Activated gamma-delta T cell treated with Interleukin-2 at 50 U/mL for 16 hours (primary cell): ENCODE data around the gene EFNA5.
"Not testable (repeated sequence)": the region's sequence is repeated elsewhere in the genome, so short reads cannot be mapped to it uniquely, and the experiment has no call there.

Experiments
- DNase-seq: peaks from one replicate; pipeline ENCODE4 v3.0.0-alpha.2; 2020

EFNA5 gene

GRCh38 chr5:107514305-107514704, 156.4 kb downstream of the EFNA5 start:
- DNase-seq: no peak

DNA sequence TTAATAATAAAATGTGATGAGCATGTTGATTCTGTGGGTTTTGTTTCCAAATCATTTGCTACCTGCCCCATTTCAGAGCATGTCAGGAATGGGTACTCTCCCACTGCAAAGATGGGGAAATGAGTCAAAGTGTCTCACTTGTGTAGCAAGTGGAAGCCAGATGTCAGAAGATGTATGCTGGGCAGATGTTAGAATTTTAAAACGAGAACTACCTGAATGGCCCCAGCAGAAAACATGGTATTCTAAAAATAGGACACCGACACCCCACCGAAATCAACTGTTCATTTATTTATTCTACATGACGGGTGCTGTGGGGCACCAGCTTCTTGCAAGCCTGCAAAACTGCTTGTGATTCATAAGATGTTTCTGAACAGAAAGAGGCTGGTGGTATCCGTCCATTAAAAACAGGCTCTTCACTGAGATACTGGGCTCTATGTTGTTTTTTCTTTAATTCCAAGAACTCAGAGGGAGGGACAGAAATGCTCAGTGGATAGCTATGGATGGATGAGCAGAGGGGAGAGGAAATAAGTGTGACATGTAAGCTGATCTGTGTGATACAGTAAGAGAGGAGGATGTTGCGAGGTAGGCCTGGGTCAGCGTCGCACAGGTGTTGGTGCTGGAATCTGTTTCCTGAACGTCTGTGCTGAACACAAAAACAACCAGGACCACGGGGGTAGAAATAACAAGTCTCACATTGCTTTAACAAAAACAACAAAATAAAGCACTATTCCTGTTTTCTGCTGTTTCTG, 157.2 kb downstream of the EFNA5 start:
- DNase-seq: no peak

DNA sequence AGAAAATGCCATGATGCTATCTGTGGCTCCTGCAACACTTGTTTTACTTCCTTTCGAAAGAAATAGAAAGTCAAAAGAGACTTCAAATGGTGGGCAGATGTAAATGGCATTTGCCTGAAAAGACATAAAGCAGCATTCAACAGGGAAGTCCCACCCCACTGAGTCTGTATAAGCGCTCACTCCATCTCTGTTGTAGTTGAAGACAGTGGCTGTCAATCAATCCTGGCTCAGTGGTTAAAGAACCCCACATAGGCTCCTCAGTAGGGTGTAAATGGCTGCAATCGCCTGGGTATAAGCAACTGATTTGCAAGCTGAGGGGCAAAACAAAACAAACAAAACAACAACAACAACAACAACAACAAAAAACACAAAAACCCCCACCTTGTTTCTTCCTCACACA, 158.7 kb downstream of the EFNA5 start:
- DNase-seq: no peak

- no peak for DNase-seq
Measured at GRCh38 chr5:107510125-107510524, 160.6 kb downstream of the EFNA5 start.

DNA sequence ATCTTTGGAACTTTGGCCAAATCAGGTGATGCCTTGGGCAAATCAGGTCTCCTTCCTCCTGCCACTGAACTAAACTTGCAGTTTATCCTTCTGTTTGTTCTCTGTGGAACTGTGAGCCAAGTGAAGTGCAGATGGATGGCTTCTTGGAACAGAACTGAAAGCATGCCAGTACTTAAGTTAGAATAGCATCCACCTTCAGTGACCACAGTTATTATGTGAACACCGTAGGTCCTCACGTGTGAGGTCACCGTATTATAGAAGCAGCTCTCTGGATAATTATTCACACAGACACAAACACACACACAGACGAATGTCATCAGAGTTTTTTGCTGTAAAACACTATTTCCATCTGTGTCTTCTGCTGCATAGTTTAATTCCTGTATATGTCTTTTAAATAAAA, 162.6 kb downstream of the EFNA5 start:
- DNase-seq: no peak

GRCh38 chr5:107505763-107506534, 164.8 kb downstream of the EFNA5 start:
- DNase-seq: no peak

- DNase-seq: no peak
Measured at GRCh38 chr5:107504424-107504823, 166.3 kb downstream of the EFNA5 start.

DNA sequence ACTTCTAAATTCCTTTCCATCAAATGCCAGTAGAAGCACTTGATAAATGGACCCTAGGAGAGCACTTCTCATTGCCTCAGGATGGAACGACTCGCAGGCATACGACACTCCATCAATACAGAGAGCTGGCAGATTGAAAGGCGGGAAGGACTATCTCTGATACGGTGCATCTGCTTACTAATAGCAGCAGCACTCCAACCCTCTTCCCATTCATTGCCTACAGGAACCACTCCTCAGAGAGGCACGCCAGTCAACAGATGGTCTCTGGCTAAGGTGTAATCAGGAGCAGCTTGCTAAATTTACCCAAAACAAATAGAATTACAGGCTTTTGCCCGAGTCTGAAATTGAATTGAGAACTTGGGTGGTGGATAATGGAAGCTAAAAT, 168.1 kb downstream of the EFNA5 start:
- DNase-seq: no peak

GRCh38 chr5:107501965-107502675, 168.6 kb downstream of the EFNA5 start:
- no peak for DNase-seq

DNA sequence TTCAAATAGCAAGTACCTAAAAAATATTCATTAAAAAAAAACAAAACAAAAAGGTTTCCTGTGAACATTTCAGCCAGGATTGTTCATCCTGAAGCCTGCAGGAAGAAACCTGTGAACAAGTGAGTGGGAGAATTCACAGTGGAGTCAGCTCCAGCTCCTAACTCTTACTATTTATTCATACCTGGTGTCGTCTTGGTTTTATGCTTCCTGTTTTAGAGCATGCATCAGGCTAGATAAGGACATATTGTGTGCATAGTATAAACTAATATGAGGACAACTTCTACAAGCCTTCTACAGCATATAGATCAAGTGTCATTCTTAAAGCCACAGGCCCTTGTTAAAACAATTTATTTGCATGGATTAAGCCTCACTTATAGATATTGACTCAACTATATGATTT, 169.9 kb downstream of the EFNA5 start:
- DNase-seq: no peak

DNA sequence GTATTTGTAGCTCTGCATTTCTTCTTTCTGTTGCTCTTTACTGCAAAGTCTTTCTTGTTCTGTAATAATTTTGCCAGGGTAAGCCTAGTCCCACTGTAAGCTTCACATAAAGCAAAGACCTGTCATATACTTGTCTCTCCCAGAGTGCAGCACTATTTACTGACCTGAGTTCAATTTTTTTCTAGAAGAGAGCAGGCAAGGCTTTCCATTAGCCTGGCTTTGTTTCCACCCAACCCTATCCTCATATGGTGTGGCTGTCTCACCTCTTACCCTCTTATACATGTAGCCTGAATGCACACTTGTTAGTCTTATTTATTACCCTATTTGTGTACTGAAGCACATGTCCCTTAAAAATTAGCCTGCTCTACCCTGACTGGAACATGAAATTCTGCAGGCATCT, 170.4 kb downstream of the EFNA5 start:
- DNase-seq: no peak

DNA sequence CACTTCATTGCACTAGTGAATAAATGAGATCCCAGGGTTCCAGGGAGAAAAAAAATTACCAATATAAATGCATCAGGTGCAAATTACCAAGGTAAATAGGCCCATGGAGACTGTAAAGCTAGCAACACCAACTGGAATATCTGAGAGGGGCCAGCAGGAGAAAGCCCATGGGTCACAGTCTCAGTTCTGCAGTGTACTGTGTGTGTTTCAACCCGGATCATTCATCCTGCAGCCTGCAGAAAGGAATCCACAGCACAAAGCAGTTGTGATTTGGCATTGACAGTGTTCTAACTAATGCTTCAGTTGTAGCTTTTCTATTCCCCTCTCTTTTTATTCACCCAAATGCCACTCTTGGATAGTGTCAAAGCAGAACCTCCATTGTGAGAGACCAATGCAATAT, 171.0 kb downstream of the EFNA5 start:
- DNase-seq: no peak

- DNase-seq: no peak
Measured at GRCh38 chr5:107499237-107499636, 171.5 kb downstream of the EFNA5 start.

GRCh38 chr5:107496466-107496865, 174.3 kb downstream of the EFNA5 start:
- no peak for DNase-seq

GRCh38 chr5:107494129-107494528, 176.6 kb downstream of the EFNA5 start:
- DNase-seq: not testable (repeated sequence)

DNA sequence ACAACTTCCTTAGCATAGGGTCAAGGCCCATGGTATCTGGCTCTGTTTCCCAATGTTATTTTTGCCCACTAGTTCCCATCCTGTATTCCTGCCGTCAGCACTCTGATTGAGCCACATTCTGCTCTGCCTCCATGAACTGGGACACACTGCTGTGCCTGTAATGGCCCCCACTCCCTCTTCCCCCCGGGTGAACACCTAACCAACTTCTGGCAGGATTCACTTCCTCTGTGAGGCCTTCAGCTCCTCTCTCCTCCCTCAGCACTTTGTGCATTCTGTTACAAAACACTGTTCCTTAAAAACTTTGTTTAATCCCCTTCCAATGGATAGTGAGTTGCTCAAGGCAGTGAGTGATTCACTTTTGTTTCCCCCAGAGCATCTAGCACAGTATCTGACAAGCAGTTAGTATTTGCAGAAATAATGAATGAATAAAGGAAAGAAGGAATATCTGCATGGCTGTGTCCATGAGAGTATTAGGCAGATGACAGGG, 183.6 kb downstream of the EFNA5 start:
- no peak for DNase-seq

- peak; percentile 26 for DNase-seq
Measured at GRCh38 chr5:107486489-107486888, 184.2 kb downstream of the EFNA5 start.

GRCh38 chr5:107485184-107485583, 185.6 kb downstream of the EFNA5 start:
- no peak for DNase-seq

DNA sequence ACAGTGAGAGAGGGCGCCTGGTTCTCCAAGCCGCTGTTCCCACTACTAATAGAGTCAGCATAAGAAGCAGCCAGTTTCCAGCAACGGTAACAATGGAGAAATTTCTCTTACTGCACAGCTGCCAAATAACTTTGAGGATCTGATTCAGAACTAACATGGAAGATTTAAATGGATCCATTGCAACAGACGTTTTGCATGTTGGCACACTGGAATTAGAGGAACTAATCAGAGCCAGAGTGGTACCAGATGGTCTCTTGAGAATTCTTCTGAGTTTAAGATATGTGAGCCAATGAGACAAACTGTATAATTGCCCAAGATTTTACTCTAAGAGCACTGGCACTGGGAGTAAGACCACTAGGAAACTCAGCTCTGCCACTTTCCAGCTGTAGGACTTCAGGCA, 186.5 kb downstream of the EFNA5 start:
- DNase-seq: no peak

DNA sequence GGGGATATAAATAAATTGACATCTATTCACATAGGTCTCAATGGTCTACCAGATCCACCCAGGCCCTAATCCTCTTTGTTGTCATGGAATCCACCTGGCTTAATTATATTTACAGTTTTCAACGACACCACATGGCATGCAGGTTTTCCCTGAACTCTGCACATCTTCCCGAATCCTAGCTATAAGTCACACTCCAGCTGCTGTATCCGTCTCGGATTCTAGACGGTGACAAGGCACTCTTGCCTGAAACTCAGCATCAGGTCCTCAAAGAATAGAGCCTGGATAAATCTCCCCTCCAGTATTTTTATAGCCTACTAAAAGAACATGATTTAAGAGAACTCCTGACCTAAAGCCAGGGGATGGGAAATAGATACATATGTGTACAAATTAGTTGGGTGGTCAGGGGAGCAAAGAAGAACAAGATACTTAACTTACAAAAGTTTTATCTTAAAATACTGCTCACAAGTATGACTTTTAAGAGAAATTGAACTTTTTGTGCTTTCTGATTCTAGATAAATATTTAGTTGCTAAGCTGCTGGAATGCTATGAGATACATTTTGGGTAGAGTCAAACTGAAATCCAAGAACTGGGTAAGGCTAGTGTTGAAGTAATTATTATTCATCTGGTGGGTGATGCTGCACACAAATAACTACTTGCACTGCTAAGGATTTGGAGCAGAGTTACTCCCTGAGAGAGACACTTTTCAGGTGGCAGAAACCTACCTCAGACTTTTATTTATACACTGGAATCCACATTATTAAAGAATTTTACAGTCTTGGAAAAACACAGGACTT, 187.3 kb downstream of the EFNA5 start:
- DNase-seq: no peak

DNA sequence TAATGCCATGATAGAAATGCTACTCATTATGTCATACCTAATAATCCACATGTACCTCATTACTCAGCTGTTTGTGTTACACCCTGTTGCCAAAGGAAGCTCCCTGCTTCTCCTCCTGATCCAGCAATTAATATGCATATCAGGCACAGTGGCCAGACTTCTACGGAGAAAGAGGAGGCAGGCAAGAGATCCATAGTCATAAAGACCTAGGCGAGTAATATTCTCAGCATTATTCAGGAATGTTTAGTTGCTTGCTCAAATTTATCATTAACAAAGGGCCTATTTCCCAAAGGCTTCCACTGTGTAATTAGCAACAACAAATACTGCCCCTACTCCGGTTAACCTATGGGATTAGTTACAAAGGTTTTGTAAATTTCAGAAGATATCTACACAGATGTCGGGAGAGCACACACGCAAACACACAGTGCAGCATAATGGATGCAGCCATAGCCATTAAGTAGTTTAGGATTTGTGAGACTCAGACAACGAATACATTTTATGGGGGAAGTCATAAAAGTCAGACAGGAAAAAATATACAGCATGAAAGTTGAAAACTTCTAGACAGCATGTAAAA, 192.6 kb downstream of the EFNA5 start:
- DNase-seq: no peak

DNA sequence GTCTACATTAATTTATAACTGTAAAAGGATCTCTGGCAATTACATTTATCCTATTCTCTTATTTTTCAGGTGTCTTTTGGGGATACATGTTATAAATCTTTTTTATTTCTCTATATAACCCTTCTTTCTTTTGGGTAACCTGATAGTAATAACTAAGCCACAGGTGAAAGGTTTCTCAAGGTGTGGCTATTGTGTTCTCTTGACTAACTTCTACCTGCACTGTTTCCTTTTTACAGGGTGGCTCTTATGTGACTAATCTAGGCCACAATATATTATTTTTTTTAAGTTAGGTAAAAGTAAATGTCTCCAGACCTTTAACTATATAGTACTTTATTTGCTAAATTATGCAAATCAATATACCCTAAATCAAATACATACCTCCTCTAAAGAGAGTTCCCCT, 193.2 kb downstream of the EFNA5 start:
- DNase-seq: no peak

- no peak for DNase-seq
Measured at GRCh38 chr5:107476783-107477182, 194.0 kb downstream of the EFNA5 start.
